GM19324 (cell line): ENCODE data around the gene HPCA.
"Not testable (repeated sequence)": the region's sequence is repeated elsewhere in the genome, so short reads cannot be mapped to it uniquely, and the experiment has no call there.

Experiments
- ATAC-seq: cut with Tn5 transposase; IDR thresholded peaks from one replicate; pipeline ENCODE4 v1.9.1; 2021; ENCODE audit warnings: mild to moderate bottlenecking, moderate library complexity; ENCODE audit not compliant: unreplicated experiment, low FRiP score

The HPCA gene

GRCh38 chr1:32900956-32901822 lies 14.9 kb downstream of the HPCA start, which contains the start of gene TMEM54:
Gene TMEM54 (minus strand): TSS chr1:32901389. CDS start chr1:32901238, 151 bp downstream.
- ATAC-seq, result no peak

- ATAC-seq, result no peak
Measured at GRCh38 chr1:32901823-32902534, 15.7 kb downstream of the HPCA start.

- no peak for ATAC-seq
Measured at GRCh38 chr1:32902535-32902920, 16.2 kb downstream of the HPCA start.

- ATAC-seq, result no peak
Measured at GRCh38 chr1:32903991-32904785, 17.9 kb downstream of the HPCA start.

- no peak for ATAC-seq
Measured at GRCh38 chr1:32904797-32905196, 18.5 kb downstream of the HPCA start.

- not testable (repeated sequence) for ATAC-seq
Measured at GRCh38 chr1:32905588-32905987, 19.3 kb downstream of the HPCA start.

- ATAC-seq, result no peak
Measured at GRCh38 chr1:32906654-32907053, 20.4 kb downstream of the HPCA start.

- ATAC-seq, result no peak
Measured at GRCh38 chr1:32907435-32907834, 21.1 kb downstream of the HPCA start.

- no peak for ATAC-seq
Measured at GRCh38 chr1:32910319-32910718, 24.0 kb downstream of the HPCA start.

GRCh38 chr1:32915766-32916706 lies 29.7 kb downstream of the HPCA start:
- ATAC-seq, result no peak

GRCh38 chr1:32917521-32917920 lies 31.2 kb downstream of the HPCA start:
- ATAC-seq, result no peak

GRCh38 chr1:32918179-32918578 lies 31.9 kb downstream of the HPCA start:
- no peak for ATAC-seq

GRCh38 chr1:32919811-32920733 lies 33.8 kb downstream of the HPCA start:
- no peak for ATAC-seq

GRCh38 chr1:32920833-32921232 lies 34.5 kb downstream of the HPCA start:
- ATAC-seq, result no peak

- no peak for ATAC-seq
Measured at GRCh38 chr1:32924881-32925344, 38.6 kb downstream of the HPCA start.

GRCh38 chr1:32925403-32926162 lies 39.3 kb downstream of the HPCA start:
- ATAC-seq, result no peak

- no peak for ATAC-seq
Measured at GRCh38 chr1:32926562-32926961, 40.3 kb downstream of the HPCA start.

- ATAC-seq, result no peak
Measured at GRCh38 chr1:32927441-32927840, 41.1 kb downstream of the HPCA start.
